ENCODE data around the gene P2RY4.
"Not testable (repeated sequence)": the region's sequence is repeated elsewhere in the genome, so short reads cannot be mapped to it uniquely, and the experiment has no call there.

P2RY4 gene

GRCh38 chrX:70255452-70255851 lies 4.6 kb downstream of the P2RY4 start:
- Mint-ChIP-seq H3K36me3 (peaks cover 29% of the 10 kb centered on the region), H3K4me1 (no peaks in the 10 kb centered on the region), H3K27ac (no peak overlapping the region), H3K4me3 (no peak overlapping the region), H3K27me3 (no peaks in the 10 kb centered on the region), H3K9me3 (no peaks in the 10 kb centered on the region)
- ATAC-seq, result no peak

DNA sequence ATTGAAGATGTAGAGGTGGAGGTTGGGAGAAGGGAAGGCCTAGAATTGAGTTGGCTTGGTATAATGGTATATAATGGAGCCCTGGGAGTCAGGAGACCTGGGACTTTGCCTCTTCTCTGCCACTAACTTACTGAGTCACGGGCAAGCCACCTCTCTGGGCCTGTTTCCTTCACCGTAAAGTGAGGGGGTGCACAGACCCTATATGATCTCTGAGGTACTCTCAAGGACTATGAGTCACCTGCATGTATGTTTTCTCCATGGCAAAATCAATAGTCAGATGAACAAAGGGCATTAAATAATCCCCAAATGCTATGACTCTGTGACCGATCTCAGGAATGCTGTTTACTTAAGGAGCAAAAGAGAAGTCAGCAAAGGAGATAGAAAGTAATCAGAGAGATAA lies 5.1 kb downstream of the P2RY4 start:
- Mint-ChIP-seq H3K27ac (no peak overlapping the region), H3K36me3 (peaks cover 29% of the 10 kb centered on the region), H3K9me3 (no peaks in the 10 kb centered on the region), H3K4me3 (no peak overlapping the region), H3K4me1 (no peaks in the 10 kb centered on the region), H3K27me3 (no peaks in the 10 kb centered on the region)
- ATAC-seq, result no peak

- Mint-ChIP-seq H3K27me3 (no peaks in the 10 kb centered on the region), H3K4me1 (no peaks in the 10 kb centered on the region), H3K4me3 (no peak overlapping the region), H3K9me3 (no peaks in the 10 kb centered on the region), H3K27ac (no peak overlapping the region), H3K36me3 (peaks cover 27% of the 10 kb centered on the region)
- no peak for ATAC-seq
Observed at GRCh38 chrX:70254063-70254400, 6.0 kb downstream of the P2RY4 start.

DNA sequence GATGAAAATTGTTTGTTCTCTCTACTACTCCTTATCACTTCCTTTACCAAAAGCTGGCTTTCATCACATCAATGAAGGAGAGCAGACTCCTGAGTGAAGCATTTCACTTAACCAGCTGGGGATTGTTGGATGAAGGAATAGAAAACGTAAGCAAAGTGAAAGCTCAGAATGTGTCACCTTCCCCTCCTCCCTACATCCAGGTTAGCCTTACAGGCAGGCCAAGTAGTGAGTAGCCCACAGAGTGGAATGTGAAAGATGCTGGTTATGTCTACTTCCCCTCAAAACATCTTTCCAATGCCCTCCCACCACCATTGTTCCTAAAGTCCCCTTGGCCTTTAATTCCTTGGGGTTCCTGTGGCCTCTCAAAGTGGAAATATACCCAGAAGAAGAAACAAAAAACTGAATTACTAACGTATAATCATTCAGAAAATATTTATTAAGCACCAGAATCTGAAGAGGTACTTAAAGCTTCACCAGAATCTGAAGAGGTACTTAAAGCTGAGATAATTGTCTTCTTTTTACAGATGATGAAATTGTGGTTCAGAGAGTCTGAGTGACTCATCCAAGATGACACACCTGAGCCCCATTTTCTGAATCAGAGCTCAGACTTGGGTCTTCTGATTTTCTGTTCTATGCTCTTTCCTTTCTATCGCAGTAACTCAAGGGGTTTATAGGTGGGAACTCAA lies 6.5 kb downstream of the P2RY4 start:
- no peaks in the 10 kb centered on the region for H3K4me1 Mint-ChIP-seq
- H3K27ac Mint-ChIP-seq, result no peak overlapping the region
- no peak overlapping the region for H3K4me3 Mint-ChIP-seq
- peaks cover 22% of the 10 kb centered on the region for H3K36me3 Mint-ChIP-seq
- H3K9me3 Mint-ChIP-seq, result no peaks in the 10 kb centered on the region
- ATAC-seq, result no peak
- no peaks in the 10 kb centered on the region for H3K27me3 Mint-ChIP-seq

GRCh38 chrX:70252491-70252890 lies 7.5 kb downstream of the P2RY4 start:
- Mint-ChIP-seq H3K4me1 (no peaks in the 10 kb centered on the region), H3K36me3 (peaks cover 14% of the 10 kb centered on the region), H3K27ac (no peak overlapping the region), H3K27me3 (no peaks in the 10 kb centered on the region), H3K4me3 (no peak overlapping the region), H3K9me3 (no peaks in the 10 kb centered on the region)
- no peak for ATAC-seq

GRCh38 chrX:70247252-70247651 lies 12.8 kb downstream of the P2RY4 start:
- no peaks in the 10 kb centered on the region for H3K4me1 Mint-ChIP-seq
- H3K9me3 Mint-ChIP-seq, result no peaks in the 10 kb centered on the region
- no peaks in the 10 kb centered on the region for H3K27me3 Mint-ChIP-seq
- no peaks in the 10 kb centered on the region for H3K36me3 Mint-ChIP-seq
- H3K4me3 Mint-ChIP-seq, result no peak overlapping the region
- no peak overlapping the region for H3K27ac Mint-ChIP-seq
- ATAC-seq, result no peak

- Mint-ChIP-seq H3K27me3 (no peaks in the 10 kb centered on the region), H3K4me1 (no peaks in the 10 kb centered on the region), H3K36me3 (no peaks in the 10 kb centered on the region), H3K9me3 (no peaks in the 10 kb centered on the region), H3K4me3 (no peak overlapping the region), H3K27ac (no peak overlapping the region)
- no peak for ATAC-seq
Observed at GRCh38 chrX:70244881-70245280, 15.1 kb downstream of the P2RY4 start.

- not testable (repeated sequence) for H3K9me3 Mint-ChIP-seq, H3K4me3 Mint-ChIP-seq, H3K27me3 Mint-ChIP-seq, H3K27ac Mint-ChIP-seq, H3K36me3 Mint-ChIP-seq, ATAC-seq, H3K4me1 Mint-ChIP-seq
Observed at GRCh38 chrX:70243601-70244000, 16.4 kb downstream of the P2RY4 start.

- H3K27me3 Mint-ChIP-seq, result no peaks in the 10 kb centered on the region
- no peak for ATAC-seq
- no peak overlapping the region for H3K27ac Mint-ChIP-seq
Observed at GRCh38 chrX:70241501-70241900, 18.5 kb downstream of the P2RY4 start.

DNA sequence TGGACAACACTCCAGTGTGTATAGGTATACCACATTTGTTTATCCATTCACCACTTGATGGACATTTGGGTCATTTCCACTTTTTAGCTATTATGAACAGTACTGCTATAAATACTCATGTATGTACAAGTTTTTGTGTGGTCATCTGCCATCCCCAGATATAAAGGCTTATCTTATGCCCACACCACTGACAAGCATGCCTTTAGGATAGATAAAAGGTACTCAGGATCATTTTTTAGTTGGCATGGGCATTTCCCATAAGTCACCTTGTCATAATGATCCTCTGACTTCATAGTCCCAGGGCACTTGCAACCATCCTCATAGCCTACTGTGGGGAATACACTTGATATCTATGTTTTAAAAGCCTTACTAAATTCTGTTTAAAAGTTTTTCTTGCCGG lies 19.3 kb downstream of the P2RY4 start:
- no peaks in the 10 kb centered on the region for H3K4me1 Mint-ChIP-seq
- no peaks in the 10 kb centered on the region for H3K36me3 Mint-ChIP-seq
- H3K9me3 Mint-ChIP-seq, result no peaks in the 10 kb centered on the region
- no peak overlapping the region for H3K4me3 Mint-ChIP-seq
- no peak for ATAC-seq
- no peaks in the 10 kb centered on the region for H3K27me3 Mint-ChIP-seq
- H3K27ac Mint-ChIP-seq, result no peak overlapping the region

More at GRCh38 chrX:70241501-70241900, 18.5 kb downstream of the P2RY4 start:
- Mint-ChIP-seq H3K4me1 (no peaks in the 10 kb centered on the region), H3K4me3 (no peak overlapping the region), H3K36me3 (no peaks in the 10 kb centered on the region), H3K9me3 (no peaks in the 10 kb centered on the region)

DNA sequence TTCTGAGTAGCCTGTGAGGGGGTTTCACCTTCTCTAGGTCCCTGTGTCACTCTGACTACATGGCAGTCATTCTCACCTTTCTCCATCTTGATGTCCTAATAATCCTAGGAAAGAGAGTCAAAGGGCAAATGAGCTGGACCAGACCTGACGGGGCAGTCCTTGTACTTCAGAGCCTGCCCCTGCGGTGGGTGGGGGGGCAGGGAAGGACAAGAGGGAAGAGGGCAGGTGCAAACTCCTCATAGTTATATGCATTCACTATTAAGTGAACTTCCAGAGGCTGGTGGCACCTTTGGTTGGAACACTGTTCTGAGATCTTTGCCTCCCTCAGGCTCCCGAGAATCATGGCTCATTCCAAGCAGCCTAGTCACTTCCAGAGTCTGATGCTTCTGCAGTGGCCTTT lies 25.6 kb downstream of the P2RY4 start, which contains the start of gene AWAT1:
Gene AWAT1 (plus strand): TSS at position 301 of the 400 bp plus-strand sequence. CDS start 41 bp downstream, at position 342.
- no peaks in the 10 kb centered on the region for H3K9me3 Mint-ChIP-seq

DNA sequence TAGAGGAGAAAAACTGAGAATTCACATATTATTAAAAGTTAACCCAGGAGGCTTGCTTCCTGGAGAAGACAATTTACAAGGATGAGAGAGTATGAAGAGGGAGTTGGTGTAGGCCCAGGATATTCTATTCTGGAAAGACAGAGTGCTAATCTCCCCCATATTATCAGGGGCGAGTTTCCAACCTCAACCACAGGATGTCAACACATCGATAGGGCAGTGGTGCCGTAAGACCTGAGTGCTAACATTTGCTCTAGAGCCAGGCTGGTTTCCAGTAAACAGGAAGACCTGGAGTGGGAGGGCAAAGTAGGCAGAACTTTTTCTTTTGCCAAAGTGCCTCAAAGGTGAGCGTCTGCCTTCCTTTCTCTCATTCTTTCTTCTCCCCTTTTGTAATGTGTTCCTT lies 28.3 kb downstream of the P2RY4 start:
- Mint-ChIP-seq H3K4me3 (no peak overlapping the region), H3K27ac (no peak overlapping the region), H3K36me3 (no peaks in the 10 kb centered on the region), H3K27me3 (no peaks in the 10 kb centered on the region), H3K4me1 (no peaks in the 10 kb centered on the region), H3K9me3 (no peaks in the 10 kb centered on the region)
- no peak for ATAC-seq

More for the DNA sequence above, 25.6 kb downstream of the P2RY4 start, which contains the start of gene AWAT1:
- H3K4me1 Mint-ChIP-seq, result no peaks in the 10 kb centered on the region
- no peak for ATAC-seq
- no peak within 1 kb of the TSS for H3K27ac Mint-ChIP-seq
- H3K27me3 Mint-ChIP-seq, result no peaks in the 10 kb centered on the region
- no peak within 1 kb of the TSS for H3K4me3 Mint-ChIP-seq
- H3K36me3 Mint-ChIP-seq, result no peaks in the 10 kb centered on the region

- Mint-ChIP-seq H3K27me3 (no peaks in the 10 kb centered on the region), H3K4me3 (no peak overlapping the region)
- ATAC-seq, result no peak
Observed at GRCh38 chrX:70226687-70227086, 33.3 kb downstream of the P2RY4 start.

GRCh38 chrX:70226048-70226447 lies 34.0 kb downstream of the P2RY4 start:
- Mint-ChIP-seq H3K9me3 (no peaks in the 10 kb centered on the region), H3K36me3 (no peaks in the 10 kb centered on the region), H3K4me1 (no peaks in the 10 kb centered on the region), H3K4me3 (no peak overlapping the region), H3K27ac (no peak overlapping the region), H3K27me3 (no peaks in the 10 kb centered on the region)
- no peak for ATAC-seq

More at GRCh38 chrX:70226687-70227086, 33.3 kb downstream of the P2RY4 start:
- no peak overlapping the region for H3K27ac Mint-ChIP-seq
- H3K36me3 Mint-ChIP-seq, result no peaks in the 10 kb centered on the region
- no peaks in the 10 kb centered on the region for H3K9me3 Mint-ChIP-seq
- H3K4me1 Mint-ChIP-seq, result no peaks in the 10 kb centered on the region

- no peaks in the 10 kb centered on the region for H3K36me3 Mint-ChIP-seq
Observed at GRCh38 chrX:70219938-70220764, 39.9 kb downstream of the P2RY4 start.

DNA sequence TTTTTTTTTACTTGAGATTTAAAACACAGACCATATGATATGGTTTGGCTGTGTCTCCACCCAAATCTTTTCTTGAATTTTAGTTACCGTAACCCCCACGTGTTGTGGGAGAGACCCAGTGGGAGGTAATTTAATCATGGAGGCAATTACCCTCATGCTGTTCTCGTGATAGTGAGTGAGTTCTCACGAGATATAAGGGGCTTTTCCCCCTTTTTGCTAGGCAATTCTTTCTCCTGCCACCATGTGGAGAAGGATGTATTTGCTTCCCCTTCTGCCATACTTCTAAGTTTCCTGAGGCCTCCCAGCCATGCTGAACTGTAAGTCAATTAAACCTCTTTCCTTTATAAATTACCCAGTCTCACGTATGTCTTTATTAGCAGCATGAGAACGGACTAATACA lies 50.4 kb downstream of the P2RY4 start:
- not testable (repeated sequence) for H3K4me1 Mint-ChIP-seq, H3K36me3 Mint-ChIP-seq, ATAC-seq, H3K9me3 Mint-ChIP-seq, H3K27ac Mint-ChIP-seq, H3K27me3 Mint-ChIP-seq, H3K4me3 Mint-ChIP-seq

More at GRCh38 chrX:70219938-70220764, 39.9 kb downstream of the P2RY4 start:
- Mint-ChIP-seq H3K27ac (no peak overlapping the region), H3K4me3 (no peak overlapping the region), H3K9me3 (no peaks in the 10 kb centered on the region), H3K4me1 (no peaks in the 10 kb centered on the region), H3K27me3 (no peaks in the 10 kb centered on the region)
- ATAC-seq, result no peak
